HL-60/S4 (cell line): ENCODE data around the gene SNRPN.
"Not testable (repeated sequence)": the region's sequence is repeated elsewhere in the genome, so short reads cannot be mapped to it uniquely, and the experiment has no call there.

Experiments
- in situ Hi-C: fragments of 300-500 bp; cut with MboI; formaldehyde crosslinking; loops from 2 replicates; pipeline ENCODE4 v1.14.3; 2022; ENCODE audit warnings: low sequenced_read_pairs

The SNRPN gene

DNA sequence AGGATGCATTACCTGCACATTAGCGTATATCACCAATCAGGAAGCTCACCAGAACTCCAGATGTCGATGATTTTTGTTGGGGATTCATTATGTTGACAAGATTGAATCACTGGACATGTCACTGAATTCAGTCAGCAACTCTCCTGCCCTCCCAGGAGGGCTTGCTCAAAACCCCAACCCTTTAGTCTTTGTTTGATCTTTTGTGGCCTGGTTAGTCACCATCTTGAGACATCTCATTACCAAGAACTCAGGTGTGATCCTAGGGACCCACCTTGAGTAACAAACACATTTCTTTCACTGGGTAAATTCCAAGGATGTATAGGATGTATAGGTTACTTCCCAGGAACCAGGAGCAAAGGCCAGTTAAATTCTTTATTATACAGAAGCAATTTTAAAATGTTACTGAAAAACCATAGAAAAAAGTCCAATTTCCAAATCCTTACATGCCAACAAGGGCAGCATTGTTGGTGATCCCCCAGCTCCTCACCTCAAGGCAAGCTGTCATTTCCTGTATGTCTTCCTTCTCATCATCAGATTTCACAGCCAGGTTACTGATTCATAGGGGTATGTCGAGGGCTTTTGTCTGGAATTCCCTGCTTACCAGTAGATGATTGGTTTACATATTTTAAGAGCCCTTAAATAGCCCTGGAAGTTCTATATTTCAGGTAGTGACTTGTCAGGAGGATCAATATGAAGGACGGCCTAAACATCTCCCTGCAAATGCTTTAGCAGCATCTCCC, 11.7 kb downstream of the SNRPN start:
- in situ Hi-C loops: no loop called here

DNA sequence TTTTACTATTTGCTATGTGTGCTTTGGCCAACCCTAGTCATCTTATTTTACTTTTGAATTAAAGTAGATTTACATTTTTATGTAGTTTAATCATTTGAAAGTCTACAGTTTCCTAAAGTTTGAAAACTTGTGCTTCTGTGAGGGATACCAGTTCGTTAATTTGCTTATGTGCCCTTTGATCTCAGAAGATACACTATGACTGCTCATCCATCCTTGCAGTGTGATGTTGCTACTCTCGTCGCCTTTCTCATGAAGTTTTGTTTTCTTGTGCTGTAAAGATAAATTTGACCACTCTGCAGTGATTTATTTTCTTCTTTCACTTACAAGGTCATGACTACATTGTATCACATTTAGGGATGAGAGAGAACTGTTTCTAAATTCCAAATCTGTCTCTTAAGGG, 16.3 kb downstream of the SNRPN start:
- in situ Hi-C loops: no loop called here

DNA sequence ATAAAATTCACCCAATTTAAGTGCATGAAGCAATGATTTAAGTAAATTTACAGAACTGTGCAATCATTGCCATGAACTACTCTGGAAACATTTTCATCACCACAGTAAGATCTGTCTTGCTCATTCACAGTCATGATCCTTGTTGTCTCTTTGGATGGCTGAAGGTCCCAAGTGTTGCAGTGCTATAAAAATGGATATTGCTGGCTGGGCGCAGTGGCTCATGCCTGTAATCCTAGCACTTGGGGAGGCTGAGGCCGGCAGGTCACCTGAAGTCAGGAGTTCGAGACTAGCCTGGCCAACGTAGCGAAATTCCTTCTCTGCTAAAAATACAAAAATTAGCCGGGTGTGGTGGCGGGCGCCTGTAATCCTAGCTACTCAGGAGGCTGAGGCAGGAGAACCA, 17.0 kb downstream of the SNRPN start:
- in situ Hi-C loops: no loop called here

- in situ Hi-C loops: not testable (repeated sequence)
Observed at GRCh38 chr15:24972707-24973106, 17.9 kb downstream of the SNRPN start.

GRCh38 chr15:24976932-24977331, 22.1 kb downstream of the SNRPN start:
- in situ Hi-C loops: no loop called here

DNA sequence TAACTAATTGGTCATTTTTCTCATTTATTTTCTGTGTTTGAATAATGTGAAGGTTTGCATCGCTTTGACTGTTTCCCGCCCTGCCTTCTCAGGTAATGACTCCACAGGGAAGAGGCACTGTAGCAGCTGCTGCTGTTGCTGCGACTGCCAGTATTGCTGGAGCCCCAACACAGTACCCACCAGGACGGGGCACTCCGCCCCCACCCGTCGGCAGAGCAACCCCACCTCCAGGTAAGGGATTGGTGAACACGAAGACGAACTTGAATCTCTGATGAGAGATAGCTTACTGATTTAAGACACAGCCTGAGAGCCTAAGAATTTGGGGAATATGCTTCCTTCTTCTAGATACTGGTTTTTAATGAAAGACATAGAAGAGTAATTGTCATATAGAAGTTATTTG, 22.9 kb downstream of the SNRPN start:
- in situ Hi-C loops: no loop called here

GRCh38 chr15:24985224-24985623, 30.4 kb downstream of the SNRPN start:
- in situ Hi-C loops: no loop called here

- in situ Hi-C loops: no loop called here
Observed at GRCh38 chr15:24986653-24987052, 31.9 kb downstream of the SNRPN start.

DNA sequence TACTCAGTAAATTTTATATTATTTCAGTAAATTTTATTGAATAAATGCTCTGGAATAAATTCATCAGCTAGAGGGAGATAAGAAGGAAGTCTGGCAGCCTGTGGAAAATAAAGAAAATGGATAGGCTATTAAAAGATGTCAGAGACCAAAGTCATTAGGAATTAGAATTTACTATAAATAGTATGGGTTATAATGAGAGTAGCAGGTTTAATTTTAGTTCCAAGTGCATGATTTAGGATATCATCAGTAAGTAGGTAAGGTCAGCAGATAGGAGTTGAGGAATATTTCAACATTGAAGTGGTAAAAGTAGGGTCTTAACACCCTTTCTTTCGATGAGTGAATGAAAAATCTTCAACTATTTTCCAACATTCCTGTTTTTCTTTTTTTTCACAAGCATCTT, 64.6 kb downstream of the SNRPN start:
- in situ Hi-C loops: no loop called here

DNA sequence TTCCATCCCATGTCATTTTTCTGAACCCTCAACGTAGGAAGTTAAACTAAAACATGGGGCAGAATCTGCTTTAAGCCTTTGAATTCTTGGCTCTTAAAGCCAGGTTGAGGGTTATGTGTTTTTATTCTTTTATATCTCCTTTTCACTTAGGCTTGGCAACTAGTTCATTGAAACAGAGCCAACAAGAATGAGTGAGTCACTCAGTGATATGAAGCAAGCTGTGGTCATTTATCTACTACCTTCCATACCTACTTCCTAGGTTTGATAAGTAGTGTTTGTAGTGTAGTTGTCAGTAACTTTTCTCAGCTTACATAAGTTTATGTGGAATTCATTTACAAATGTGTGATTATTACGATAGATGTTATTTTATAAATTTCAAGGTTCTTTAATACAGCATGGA, 67.4 kb downstream of the SNRPN start:
- in situ Hi-C loops: no loop called here
